Measurements from ENCODE around the gene IGF1. TPM values are rescaled to one million over a fixed set of nuclear protein-coding genes. Genes with fewer than 3 reads are reported as not detected.

IGF1 gene
- 1.7 and 6.4 TPM in 2 replicates for total RNA-seq

GRCh38 chr12:102480406-102480805, at the start of gene IGF1:
IGF1 (minus strand) TSS chr12:102480563; CDS start chr12:102480381, 182 bp downstream.

Measured in articular chondrocyte of knee joint (primary cell).